Keratinocyte (primary cell): ENCODE data around the gene SLC9A4. TPM values are rescaled to one million over a fixed set of nuclear protein-coding genes. Genes with fewer than 3 reads are reported as not detected.

Experiments
- DNase-seq: peaks from one replicate; pipeline ENCODE4 v3.0.0-alpha.2; 2011; ENCODE audit warnings: low read depth, missing footprints, low spot score
- FAIRE-seq: peaks from 2 replicates; lab custom pipeline; 2011; peaks lifted over from hg19 to GRCh38; lab: Jason Lieb, UNC
- H2AFZ ChIP-seq: 2 replicates; pipeline ENCODE4 v1.6.0; 2012; ENCODE audit warnings: low read length, control low read depth, inconsistent platforms; ENCODE audit not compliant: control insufficient read depth
- H3K27ac ChIP-seq: 2 replicates; pipeline ENCODE4 v1.5.1; 2011; ENCODE audit warnings: low read length; ENCODE audit not compliant: control insufficient read depth, insufficient read depth
- H3K27me3 ChIP-seq: 3 replicates; pipeline ENCODE4 v1.6.0; 2011; ENCODE audit warnings: low read length; ENCODE audit not compliant: control insufficient read depth, insufficient read depth; ENCODE audit errors: extremely low read depth
- H3K36me3 ChIP-seq, 2 experiments: 2 replicates in 1 of 2; 3 replicates in 1 of 2; pipeline ENCODE4 v1.5.1; 2011; ENCODE audit warnings: low read length in 2 of 2, mild to moderate bottlenecking in 1 of 2; ENCODE audit not compliant: control insufficient read depth in 2 of 2, insufficient read depth in 2 of 2; ENCODE audit errors: extremely low read depth in 1 of 2
- H3K4me1 ChIP-seq: 3 replicates; pipeline ENCODE4 v1.5.1; 2011; ENCODE audit warnings: low read length; ENCODE audit not compliant: control insufficient read depth, insufficient read depth; ENCODE audit errors: extremely low read depth
- H3K4me2 ChIP-seq: 3 replicates; pipeline ENCODE4 v1.6.0; 2011; ENCODE audit warnings: low read depth, low read length; ENCODE audit not compliant: control insufficient read depth, insufficient read depth; ENCODE audit errors: extremely low read depth
- H3K4me3 ChIP-seq, 3 experiments: fragments of 200-600 bp in 1 of 3; sonication (generic) in 1 of 3; 2 replicates in 2 of 3; 3 replicates in 1 of 3; pipeline ENCODE4 v1.5.1; 2011 to 2016; ENCODE audit warnings: low read length in 3 of 3, mild to moderate bottlenecking in 3 of 3, control low read depth in 2 of 3, inconsistent platforms in 1 of 3, low read depth in 1 of 3, mixed read lengths in 1 of 3, mixed run types in 1 of 3, moderate library complexity in 1 of 3; ENCODE audit not compliant: control insufficient read depth in 2 of 3, insufficient read depth in 2 of 3; ENCODE audit errors: extremely low read depth in 1 of 3
- H3K79me2 ChIP-seq: 2 replicates; pipeline ENCODE4 v1.6.0; 2012; ENCODE audit warnings: low read length; ENCODE audit not compliant: control insufficient read depth, insufficient read depth
- H3K9ac ChIP-seq: 3 replicates; pipeline ENCODE4 v1.6.0; 2011; ENCODE audit warnings: low read length; ENCODE audit not compliant: control insufficient read depth, insufficient read depth; ENCODE audit errors: extremely low read depth
- H3K9me1 ChIP-seq: 3 replicates; pipeline ENCODE4 v1.6.0; 2011; ENCODE audit warnings: low read length; ENCODE audit not compliant: control insufficient read depth, insufficient read depth; ENCODE audit errors: extremely low read depth
- H3K9me3 ChIP-seq: 2 replicates; pipeline ENCODE4 v1.5.1; 2012; ENCODE audit warnings: low read depth, low read length; ENCODE audit not compliant: control insufficient read depth
- H4K20me1 ChIP-seq: 3 replicates; pipeline ENCODE4 v1.6.0; 2011; ENCODE audit warnings: low read length; ENCODE audit not compliant: control insufficient read depth, insufficient read depth; ENCODE audit errors: extremely low read depth
- CTCF ChIP-seq, 3 experiments: IDR thresholded peaks in 1 of 3; conservative IDR thresholded peaks in 1 of 3; optimal IDR thresholded peaks in 1 of 3; 2 replicates in 2 of 3; 3 replicates in 1 of 3; pipeline versions ENCODE3 to v1.5.1; 2011; ENCODE audit warnings: low read length in 3 of 3, mild to moderate bottlenecking in 3 of 3, moderate library complexity in 2 of 3, control low read depth in 1 of 3, inconsistent platforms in 1 of 3; ENCODE audit not compliant: insufficient read depth in 2 of 3; ENCODE audit errors: extremely low read depth in 1 of 3
- EZH2 ChIP-seq: IDR thresholded peaks from one replicate; pipeline ENCODE4 v1.6.1; 2012; ENCODE audit warnings: inconsistent platforms, mild to moderate bottlenecking, low read length, moderate library complexity
- dilution Hi-C: fragments of 300-500 bp; cut with MboI; formaldehyde crosslinking; loops from one replicate; pipeline ENCODE4 v1.7.0; 2020; ENCODE audit warnings: low sequenced_read_pairs; ENCODE audit not compliant: extremely low pct_ligation_motif_present
- polyA plus RNA-seq, 5 experiments: library from polyadenylated mRNA; depleted of rRNA in 3 of 5; stranded (reverse) in 3 of 5; stranded (forward) in 1 of 5; unstranded in 1 of 5; fragments of >200 nt; gene quantifications; 1 replicate in 1 of 5; 2 replicates in 3 of 5; 3 replicates in 1 of 5; pipeline versions ENCODE4 v1.2.1 to v1.2.3, GENCODE V29; 2011 to 2012; ENCODE audit warnings: missing spikeins in 2 of 5, low read depth in 1 of 5, low replicate concordance in 1 of 5

The SLC9A4 gene
- polyA plus RNA-seq, 1 donor (not counting 4 experiments of a cell fraction or from before 2014, with no cell fraction given), result not detected

- DNase-seq, result no peak
- Histone ChIP-seq H2AFZ (no peak overlapping the region), H3K36me3 (no peaks in the 10 kb centered on the region), H3K27ac (no peak overlapping the region), H3K9me3 (peaks cover 4% of the 10 kb centered on the region), H3K79me2 (no peaks in the 10 kb centered on the region), H3K9me1 (no peaks in the 10 kb centered on the region), H3K4me2 (no peak overlapping the region), H3K9ac (no peak overlapping the region), H3K4me3 (no peak overlapping the region), H3K27me3 (no peaks in the 10 kb centered on the region), H3K4me1 (peaks cover 7% of the 10 kb centered on the region), H4K20me1 (no peaks in the 10 kb centered on the region)
- TF ChIP-seq CTCF (optimal IDR thresholded peaks at IDR 0.05 in 1 of 3, IDR thresholded peaks at IDR 0.05 in 1 of 3, conservative IDR thresholded peaks at IDR 0.05 in 1 of 3; ENCODE audit: extremely low read depth in 1 of 3, insufficient read depth in 2 of 3, low read length in 3 of 3) (no peak), EZH2 (no peak)
- FAIRE-seq, result no peak
- dilution Hi-C loops, result no loop called here
Measured at GRCh38 chr2:102504833-102505232, 31.8 kb downstream of the SLC9A4 start.

GRCh38 chr2:102505290-102505689 lies 32.3 kb downstream of the SLC9A4 start:
- peaks cover 4% of the 10 kb centered on the region for H3K9me3 ChIP-seq
- H3K27me3 ChIP-seq, result no peaks in the 10 kb centered on the region
- no peak overlapping the region for H2AFZ ChIP-seq
- no peak for TF ChIP-seq CTCF (optimal IDR thresholded peaks at IDR 0.05 in 1 of 3, IDR thresholded peaks at IDR 0.05 in 1 of 3, conservative IDR thresholded peaks at IDR 0.05 in 1 of 3; ENCODE audit: extremely low read depth in 1 of 3, insufficient read depth in 2 of 3, low read length in 3 of 3)
- no peak for TF ChIP-seq EZH2
- DNase-seq (no peak), FAIRE-seq (no peak)
- no peaks in the 10 kb centered on the region for H3K9me1 ChIP-seq
- no peak overlapping the region for H3K4me3 ChIP-seq
- no peaks in the 10 kb centered on the region for H4K20me1 ChIP-seq
- no peak overlapping the region for H3K4me2 ChIP-seq
- H3K4me1 ChIP-seq, result peaks cover 9% of the 10 kb centered on the region
- no peaks in the 10 kb centered on the region for H3K79me2 ChIP-seq
- no peak overlapping the region for H3K27ac ChIP-seq
- H3K9ac ChIP-seq, result no peak overlapping the region
- dilution Hi-C loops, result no loop called here
- H3K36me3 ChIP-seq, result no peaks in the 10 kb centered on the region
